ENCODE measurements around the gene PSMC4.

- TF ChIP-seq CTCF (IDR thresholded peaks at IDR 0.05 in 2 of 3, conservative IDR thresholded peaks at IDR 0.05 in 1 of 3; ENCODE audit: borderline replicate concordance in 1 of 3, insufficient read depth in 1 of 3, low read depth in 2 of 3, low read length in 2 of 3) (peak in 1 of 3 experiments; percentile 14; a peak in 1 of 6 replicates), SRF (IDR thresholded peaks at IDR 0.05; ENCODE audit: low read depth) (no peak), EZH2 (IDR thresholded peaks at IDR 0.05) (no peak), POLR2A (IDR thresholded peaks at IDR 0.05; ENCODE audit: borderline replicate concordance, extremely low read depth, insufficient read depth, insufficient read length) (no peak), EGR1 (IDR thresholded peaks at IDR 0.05; ENCODE audit: low read depth) (no peak)
Observed at GRCh38 chr19:39935364-39935661, 35.7 kb upstream of the PSMC4 start.

All from HCT116 (cell line).